Skeletal muscle tissue (tissue), 4 donors: ENCODE data around the gene EPHA8. TPM values are rescaled to one million over a fixed set of nuclear protein-coding genes. Genes with fewer than 3 reads are reported as not detected.

Source experiments
- H3K27ac ChIP-seq: one replicate; pipeline ENCODE4 v1.7.0; 2013; ENCODE audit warnings: mild to moderate bottlenecking, low read depth, low read length, inconsistent platforms
- H3K27me3 ChIP-seq, 3 donors: one replicate each; pipeline ENCODE4 v1.7.0; 2013; ENCODE audit warnings: low read length in 3 of 3; ENCODE audit not compliant: control insufficient read depth in 3 of 3, insufficient read depth in 3 of 3
- H3K36me3 ChIP-seq, 3 donors: one replicate each; pipeline ENCODE4 v1.7.0; 2013; ENCODE audit warnings: low read length in 3 of 3; ENCODE audit not compliant: control insufficient read depth in 3 of 3, insufficient read depth in 3 of 3
- H3K4me1 ChIP-seq, 3 donors: one replicate each; pipeline ENCODE4 v1.7.0; 2013; ENCODE audit warnings: low read length in 3 of 3, mild to moderate bottlenecking in 3 of 3; ENCODE audit not compliant: control insufficient read depth in 3 of 3, insufficient read depth in 3 of 3
- H3K4me3 ChIP-seq, 3 donors: one replicate each; pipeline ENCODE4 v1.7.0; 2013; ENCODE audit warnings: low read length in 3 of 3
- H3K9ac ChIP-seq, 3 donors: one replicate each; pipeline ENCODE4 v1.7.0; 2013; ENCODE audit warnings: low read length in 3 of 3, mild to moderate bottlenecking in 3 of 3, moderate library complexity in 2 of 3, low read depth in 1 of 3
- H3K9me3 ChIP-seq, 3 donors: one replicate each; pipeline ENCODE4 v1.7.0; 2013; ENCODE audit warnings: low read length in 3 of 3; ENCODE audit not compliant: control insufficient read depth in 3 of 3
- total RNA-seq: library from RNA; depleted of rRNA; stranded (reverse); fragments of >200 nt; gene quantifications from one replicate; pipeline ENCODE4 v1.2.3, GENCODE V29; 2014
- donor health status: Osteomylitis.

EPHA8 gene
- total RNA-seq, 1 donor from 2014 or later = not detected

- Histone ChIP-seq H3K9me3 (no peaks in the 10 kb centered on the region), H3K27ac (no peak overlapping the region), H3K27me3 (no peaks in the 10 kb centered on the region), H3K36me3 (peaks cover 4 to 16% (median 10%) of the 10 kb centered on the region in 3 donors), H3K9ac (no peak overlapping the region), H3K4me3 (no peak overlapping the region), H3K4me1 (peaks cover 3 to 10% (median 6%) of the 10 kb centered on the region in 3 donors)
Measured at GRCh38 chr1:22533244-22533895, 29.9 kb upstream of the EPHA8 start.

DNA sequence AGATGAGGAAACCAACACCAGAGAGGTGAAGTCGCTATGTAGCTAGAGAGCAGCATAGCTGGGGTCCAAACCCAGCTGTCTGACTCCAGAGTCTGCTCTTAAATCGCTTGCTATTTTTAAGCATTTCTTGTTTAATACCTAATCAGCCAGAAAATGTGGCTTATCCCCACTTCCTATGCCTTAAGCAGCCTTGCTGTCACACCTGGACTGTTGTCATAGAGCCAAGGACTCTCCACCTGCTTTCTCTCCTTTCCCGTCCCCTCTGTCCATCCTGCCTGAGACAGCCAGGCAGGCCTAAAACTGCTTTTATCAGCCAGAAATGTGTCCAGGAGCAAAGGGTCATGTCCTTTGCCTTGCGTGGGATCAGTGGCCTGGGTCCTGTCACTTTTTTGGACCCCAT lies 28.3 kb upstream of the EPHA8 start:
- Histone ChIP-seq H3K27me3 (no peaks in the 10 kb centered on the region), H3K4me3 (no peak overlapping the region), H3K4me1 (peaks cover 3 to 9% (median 6%) of the 10 kb centered on the region in 3 donors), H3K36me3 (peaks cover 3 to 11% (median 4%) of the 10 kb centered on the region in 3 donors), H3K9me3 (no peaks in the 10 kb centered on the region), H3K9ac (no peak overlapping the region), H3K27ac (no peak overlapping the region)

GRCh38 chr1:22535399-22535798 lies 27.9 kb upstream of the EPHA8 start:
- Histone ChIP-seq H3K9me3 (no peaks in the 10 kb centered on the region), H3K9ac (no peak overlapping the region), H3K27ac (no peak overlapping the region)

DNA sequence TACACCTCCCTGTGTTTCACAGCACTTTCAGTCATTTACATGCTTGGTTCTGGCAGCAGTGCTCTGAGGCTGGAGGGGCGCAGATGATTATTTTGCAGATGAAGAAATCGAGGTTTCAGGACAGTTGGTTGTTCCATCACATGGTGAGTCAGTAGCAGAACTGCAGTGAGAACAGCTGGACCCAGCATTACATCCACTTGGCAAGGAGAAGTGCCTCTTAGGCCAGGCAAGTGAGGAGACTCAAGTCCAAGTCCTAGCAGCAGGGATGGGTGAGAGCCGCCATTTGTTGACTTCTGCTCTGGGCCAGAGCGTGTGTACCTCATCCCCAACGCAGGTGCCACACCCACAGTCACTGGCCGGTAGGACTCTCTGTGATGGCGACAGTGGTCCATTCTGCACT lies 26.8 kb upstream of the EPHA8 start:
- no peak overlapping the region for H3K9ac ChIP-seq
- H3K27me3 ChIP-seq = peaks cover 0 to 3% (median 0%) of the 10 kb centered on the region in 3 donors
- no peak overlapping the region for H3K4me3 ChIP-seq
- peaks cover 3 to 11% (median 4%) of the 10 kb centered on the region in 3 donors for H3K36me3 ChIP-seq
- no peaks in the 10 kb centered on the region for H3K9me3 ChIP-seq
- no peak overlapping the region for H3K27ac ChIP-seq
- no peaks in the 10 kb centered on the region for H3K4me1 ChIP-seq

More at GRCh38 chr1:22535399-22535798, 27.9 kb upstream of the EPHA8 start:
- Histone ChIP-seq H3K36me3 (peaks cover 3 to 11% (median 4%) of the 10 kb centered on the region in 3 donors), H3K4me3 (no peak overlapping the region), H3K27me3 (no peaks in the 10 kb centered on the region), H3K4me1 (peaks cover 3 to 6% (median 4%) of the 10 kb centered on the region in 3 donors)

- H3K9me3 ChIP-seq = no peaks in the 10 kb centered on the region
- no peak overlapping the region for H3K4me3 ChIP-seq
- H3K4me1 ChIP-seq = no peaks in the 10 kb centered on the region
- H3K27me3 ChIP-seq = peaks cover 0 to 5% (median under 1%) of the 10 kb centered on the region in 3 donors
- peaks cover 3 to 10% (median 4%) of the 10 kb centered on the region in 3 donors for H3K36me3 ChIP-seq
- no peak overlapping the region for H3K27ac ChIP-seq
- no peak overlapping the region for H3K9ac ChIP-seq
Measured at GRCh38 chr1:22537441-22538139, 25.7 kb upstream of the EPHA8 start.

- Histone ChIP-seq H3K4me3 (no peak overlapping the region), H3K9me3 (no peaks in the 10 kb centered on the region), H3K27me3 (peaks cover 8 to 14% (median 11%) of the 10 kb centered on the region in 3 donors), H3K36me3 (peaks cover 0 to 2% (median 0%) of the 10 kb centered on the region in 3 donors), H3K9ac (no peak overlapping the region), H3K27ac (no peak overlapping the region), H3K4me1 (no peaks in the 10 kb centered on the region)
Measured at GRCh38 chr1:22539510-22540118, 23.7 kb upstream of the EPHA8 start.

GRCh38 chr1:22540337-22540736 lies 23.0 kb upstream of the EPHA8 start:
- Histone ChIP-seq H3K4me1 (peaks cover 0 to 3% (median 0%) of the 10 kb centered on the region in 3 donors), H3K9ac (no peak overlapping the region), H3K9me3 (no peaks in the 10 kb centered on the region), H3K36me3 (peaks cover 0 to 2% (median 0%) of the 10 kb centered on the region in 3 donors), H3K27ac (no peak overlapping the region), H3K27me3 (peaks cover 8 to 18% (median 16%) of the 10 kb centered on the region in 3 donors), H3K4me3 (no peak overlapping the region)

GRCh38 chr1:22542886-22543285 lies 20.4 kb upstream of the EPHA8 start:
- H3K9ac ChIP-seq = no peak overlapping the region
- H3K36me3 ChIP-seq = no peaks in the 10 kb centered on the region
- no peak overlapping the region for H3K4me3 ChIP-seq
- H3K9me3 ChIP-seq = no peaks in the 10 kb centered on the region
- no peak overlapping the region for H3K27ac ChIP-seq
- peaks cover 23 to 36% (median 35%) of the 10 kb centered on the region in 3 donors for H3K27me3 ChIP-seq
- peaks cover 0 to 3% (median 0%) of the 10 kb centered on the region in 3 donors for H3K4me1 ChIP-seq

- H3K36me3 ChIP-seq = no peaks in the 10 kb centered on the region
- H3K4me1 ChIP-seq = peaks cover 0 to 3% (median 0%) of the 10 kb centered on the region in 3 donors
- no peak overlapping the region for H3K9ac ChIP-seq
- H3K9me3 ChIP-seq = no peaks in the 10 kb centered on the region
- H3K4me3 ChIP-seq = no peak overlapping the region
- H3K27me3 ChIP-seq = peaks cover 26 to 44% (median 42%) of the 10 kb centered on the region in 3 donors
- H3K27ac ChIP-seq = no peak overlapping the region
Measured at GRCh38 chr1:22543679-22544078, 19.6 kb upstream of the EPHA8 start.

DNA sequence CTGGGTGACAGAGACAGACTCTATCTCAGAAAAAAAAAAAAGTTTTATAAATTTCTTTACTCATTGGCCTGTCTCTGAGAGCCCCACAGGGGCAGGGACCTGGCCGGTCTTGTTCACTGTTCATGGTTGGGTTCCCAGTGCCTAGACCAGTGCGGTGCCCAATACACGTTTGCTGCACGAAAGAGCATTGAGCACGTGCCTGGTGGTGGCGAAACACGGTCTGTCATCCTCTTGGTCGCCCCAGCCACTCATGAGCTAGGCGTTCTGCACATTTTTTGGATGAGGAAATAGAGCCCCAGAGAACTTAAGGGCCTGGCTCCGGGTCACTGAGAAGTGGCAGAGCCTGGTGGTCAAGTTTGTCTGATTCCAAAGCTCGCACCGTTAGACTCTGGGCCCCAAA lies 18.7 kb upstream of the EPHA8 start:
- Histone ChIP-seq H3K4me1 (peaks cover 0 to 3% (median 0%) of the 10 kb centered on the region in 3 donors), H3K9me3 (no peaks in the 10 kb centered on the region), H3K27ac (no peak overlapping the region), H3K9ac (no peak overlapping the region), H3K4me3 (no peak overlapping the region), H3K27me3 (peaks cover 31 to 48% (median 47%) of the 10 kb centered on the region in 3 donors), H3K36me3 (no peaks in the 10 kb centered on the region)
